KMS-11 (cell line): ENCODE results near the gene MAGOH.

Source experiments
- H2AFZ ChIP-seq: fragments of 200-600 bp; sonication (generic); 2 replicates; pipeline ENCODE4 v1.6.1; 2016; ENCODE audit warnings: antibody characterized with exemption, mixed run types, low read depth
- H3K27ac ChIP-seq: fragments of 200-600 bp; sonication (generic); 2 replicates; pipeline ENCODE4 v1.6.1; 2016; ENCODE audit warnings: mild to moderate bottlenecking, mixed run types
- H3K27me3 ChIP-seq: fragments of 200-600 bp; sonication (generic); 2 replicates; pipeline ENCODE4 v1.6.1; 2017; ENCODE audit warnings: mild to moderate bottlenecking, low read depth, mixed run types, moderate library complexity; ENCODE audit not compliant: insufficient read depth
- H3K36me3 ChIP-seq: fragments of 200-600 bp; sonication (generic); 2 replicates; pipeline ENCODE4 v1.6.1; 2017; ENCODE audit warnings: mild to moderate bottlenecking, mixed run types; ENCODE audit not compliant: insufficient read depth
- H3K4me1 ChIP-seq: fragments of 200-600 bp; sonication (generic); 2 replicates; pipeline ENCODE4 v1.6.1; 2016; ENCODE audit warnings: mild to moderate bottlenecking, low read depth, mixed run types; ENCODE audit not compliant: poor library complexity, severe bottlenecking
- H3K4me2 ChIP-seq: fragments of 200-600 bp; sonication (generic); 2 replicates; pipeline ENCODE4 v1.7.0; 2016; ENCODE audit warnings: mild to moderate bottlenecking, mixed run types
- H3K4me3 ChIP-seq: fragments of 200-600 bp; sonication (generic); IDR thresholded peaks from 2 replicates; pipeline ENCODE4 v1.6.1; 2017; ENCODE audit warnings: low read depth, low read length, mixed read lengths; ENCODE audit not compliant: insufficient read depth
- H3K79me2 ChIP-seq: fragments of 200-600 bp; sonication (generic); 2 replicates; pipeline ENCODE4 v1.6.1; 2016; ENCODE audit warnings: low read depth, mixed run types; ENCODE audit not compliant: insufficient read depth
- H3K9ac ChIP-seq: fragments of 200-600 bp; sonication (generic); 2 replicates; pipeline ENCODE4 v1.6.1; 2016; ENCODE audit warnings: mild to moderate bottlenecking, mixed run types
- H4K20me1 ChIP-seq: fragments of 200-600 bp; sonication (generic); 2 replicates; pipeline ENCODE4 v1.6.1; 2016; ENCODE audit warnings: mild to moderate bottlenecking, mixed run types; ENCODE audit not compliant: insufficient read depth
- TF ChIP-seq, protein P1 (sequence below): fragments of 200-600 bp; sonication (generic); conservative IDR thresholded peaks from 2 replicates; pipeline ENCODE4 v1.6.1; 2017; ENCODE audit warnings: low read depth, mild to moderate bottlenecking, antibody characterized with exemption, low read length, moderate library complexity, mixed read lengths

The MAGOH gene

DNA sequence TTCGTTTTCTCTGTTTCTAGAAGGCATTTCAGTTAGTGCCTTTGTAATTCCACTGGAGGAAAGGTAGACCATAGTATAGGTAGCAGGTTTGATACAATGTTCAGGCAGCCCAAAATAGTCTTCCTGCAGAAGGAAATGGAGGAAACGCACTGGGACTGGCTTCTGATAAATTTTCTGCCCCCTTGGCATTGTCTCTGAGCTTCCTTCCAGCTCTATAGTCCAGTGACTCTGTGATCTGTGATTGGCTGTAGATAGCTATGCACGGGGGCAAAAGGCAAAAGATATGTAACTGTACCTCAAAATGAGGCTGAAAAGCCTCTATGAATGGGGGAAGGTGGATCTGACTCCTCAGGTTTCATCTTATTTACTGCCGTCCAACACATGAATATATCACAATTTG, 5.8 kb upstream of the MAGOH start:
- H3K9ac ChIP-seq: no peak overlapping the region
- H3K4me2 ChIP-seq: no peak overlapping the region
- no peak overlapping the region for H2AFZ ChIP-seq
- TF ChIP-seq, protein P1, sequence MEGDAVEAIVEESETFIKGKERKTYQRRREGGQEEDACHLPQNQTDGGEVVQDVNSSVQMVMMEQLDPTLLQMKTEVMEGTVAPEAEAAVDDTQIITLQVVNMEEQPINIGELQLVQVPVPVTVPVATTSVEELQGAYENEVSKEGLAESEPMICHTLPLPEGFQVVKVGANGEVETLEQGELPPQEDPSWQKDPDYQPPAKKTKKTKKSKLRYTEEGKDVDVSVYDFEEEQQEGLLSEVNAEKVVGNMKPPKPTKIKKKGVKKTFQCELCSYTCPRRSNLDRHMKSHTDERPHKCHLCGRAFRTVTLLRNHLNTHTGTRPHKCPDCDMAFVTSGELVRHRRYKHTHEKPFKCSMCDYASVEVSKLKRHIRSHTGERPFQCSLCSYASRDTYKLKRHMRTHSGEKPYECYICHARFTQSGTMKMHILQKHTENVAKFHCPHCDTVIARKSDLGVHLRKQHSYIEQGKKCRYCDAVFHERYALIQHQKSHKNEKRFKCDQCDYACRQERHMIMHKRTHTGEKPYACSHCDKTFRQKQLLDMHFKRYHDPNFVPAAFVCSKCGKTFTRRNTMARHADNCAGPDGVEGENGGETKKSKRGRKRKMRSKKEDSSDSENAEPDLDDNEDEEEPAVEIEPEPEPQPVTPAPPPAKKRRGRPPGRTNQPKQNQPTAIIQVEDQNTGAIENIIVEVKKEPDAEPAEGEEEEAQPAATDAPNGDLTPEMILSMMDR: no peak
- no peaks in the 10 kb centered on the region for H3K79me2 ChIP-seq
- no peak overlapping the region for H3K27ac ChIP-seq
- H3K27me3 ChIP-seq: no peaks in the 10 kb centered on the region
- H4K20me1 ChIP-seq: no peaks in the 10 kb centered on the region
- H3K4me1 ChIP-seq: no peaks in the 10 kb centered on the region
- no peaks in the 10 kb centered on the region; the same call in 1 of the 2 replicates for H3K36me3 ChIP-seq
- no peak overlapping the region for H3K4me3 ChIP-seq

DNA sequence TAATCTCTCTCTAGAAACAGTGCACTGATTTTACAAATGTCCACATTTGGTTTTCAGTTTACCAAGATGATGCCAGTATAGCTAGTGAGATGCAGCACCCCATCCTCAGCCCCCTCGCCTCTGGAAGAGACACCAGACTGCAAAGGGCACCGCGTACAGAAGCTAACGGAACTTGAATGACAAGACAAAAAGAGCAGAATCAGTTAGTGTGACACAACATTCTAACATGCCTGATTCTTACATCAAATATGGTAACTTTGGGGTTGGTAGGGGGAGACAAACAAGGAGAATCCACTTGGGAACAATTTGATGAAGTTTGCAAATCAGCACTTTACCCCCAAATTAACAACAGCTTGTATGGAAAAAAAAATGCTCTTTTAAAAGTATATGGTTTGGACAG, 4.1 kb upstream of the MAGOH start:
- Histone ChIP-seq H3K9ac (no peak overlapping the region), H3K4me2 (no peak overlapping the region), H3K4me1 (peaks cover 4% of the 10 kb centered on the region), H2AFZ (no peak overlapping the region), H3K79me2 (peaks cover 9% of the 10 kb centered on the region), H3K4me3 (no peak overlapping the region), H3K27ac (no peak overlapping the region), H4K20me1 (no peaks in the 10 kb centered on the region), H3K27me3 (no peaks in the 10 kb centered on the region), H3K36me3 (no peaks in the 10 kb centered on the region; the same call in 1 of the 2 replicates)
- TF ChIP-seq, protein P1: no peak

DNA sequence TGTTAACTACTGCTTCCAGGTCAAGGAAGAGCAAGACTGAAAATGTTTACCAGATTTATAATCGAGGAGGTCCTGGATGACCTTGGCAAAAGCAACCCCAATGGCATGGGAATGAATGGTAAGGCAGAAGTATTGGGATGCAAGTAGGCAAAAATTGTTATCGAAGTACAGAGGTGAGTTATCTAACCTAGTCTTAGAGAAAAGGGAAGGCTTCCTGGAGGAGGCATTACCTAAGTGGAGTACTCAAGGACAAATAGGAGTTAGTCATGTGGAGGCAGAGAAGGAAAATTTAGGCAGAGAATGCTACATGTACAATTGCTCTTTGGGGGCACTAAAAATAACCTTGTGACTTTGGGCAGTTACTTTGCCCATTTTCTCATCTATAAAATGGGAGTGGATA, 3.5 kb upstream of the MAGOH start:
- Histone ChIP-seq H4K20me1 (no peaks in the 10 kb centered on the region), H3K79me2 (peaks cover 15% of the 10 kb centered on the region), H3K36me3 (no peaks in the 10 kb centered on the region; the same call in 1 of the 2 replicates)

DNA sequence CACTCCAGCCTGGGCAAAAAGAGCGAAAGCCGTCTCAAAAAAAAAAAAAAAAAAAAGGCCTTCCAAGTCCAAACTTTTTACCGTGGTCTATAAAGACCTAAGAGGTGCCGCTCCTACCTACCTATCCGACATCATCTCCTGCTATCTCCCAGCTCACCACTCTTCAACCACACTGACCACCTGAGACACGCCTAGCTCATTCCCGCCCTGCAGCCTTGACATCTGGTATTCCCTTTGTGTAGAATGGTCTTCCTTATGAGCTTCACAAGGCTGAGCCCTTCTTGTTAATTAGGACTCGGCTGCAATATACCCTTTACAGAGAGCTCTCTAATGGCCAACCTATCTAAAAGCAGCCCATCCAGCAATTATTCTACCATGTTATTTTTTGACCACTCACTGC, 680 bp downstream of the MAGOH start:
- peaks cover 11% of the 10 kb centered on the region; the same call in 1 of the 2 replicates for H3K36me3 ChIP-seq
- H3K79me2 ChIP-seq: peaks cover 32% of the 10 kb centered on the region
- H3K9ac ChIP-seq: peak overlapping the region; percentile 84
- TF ChIP-seq, protein P1: no peak
- peak overlapping the region; percentile 94 for H3K4me2 ChIP-seq
- peaks cover 11% of the 10 kb centered on the region for H3K4me1 ChIP-seq
- H3K27me3 ChIP-seq: no peaks in the 10 kb centered on the region
- H3K27ac ChIP-seq: peak overlapping the region; percentile 54
- peak overlapping the region; percentile 81 for H3K4me3 ChIP-seq
- peak overlapping the region; percentile 59 for H2AFZ ChIP-seq
- no peaks in the 10 kb centered on the region for H4K20me1 ChIP-seq

More for the DNA sequence above, 3.5 kb upstream of the MAGOH start:
- no peak overlapping the region for H3K9ac ChIP-seq
- H3K27ac ChIP-seq: no peak overlapping the region
- no peaks in the 10 kb centered on the region for H3K27me3 ChIP-seq
- H3K4me2 ChIP-seq: no peak overlapping the region
- H3K4me3 ChIP-seq: no peak overlapping the region
- TF ChIP-seq, protein P1: no peak
- no peak overlapping the region for H2AFZ ChIP-seq
- peaks cover 9% of the 10 kb centered on the region for H3K4me1 ChIP-seq
